Smooth muscle cell (in vitro differentiated cells): Measurements from ENCODE around the gene NDUFC1. TPM values are rescaled to one million over a fixed set of nuclear protein-coding genes. Genes with fewer than 3 reads are reported as not detected.
A peak's percentile ranks its signal among the peaks of the same experiment; 100 is the strongest.

ENCODE experiments used
- DNase-seq: peaks from one replicate; lab custom pipeline; 2025; ENCODE audit not compliant: unreplicated experiment; lab: John Stamatoyannopoulos, UW
- H2AFZ ChIP-seq: fragments of 200-600 bp; sonication (generic); 2 replicates; pipeline ENCODE4 v1.6.0; 2016; ENCODE audit warnings: antibody characterized with exemption, low read depth, mild to moderate bottlenecking
- H3F3A ChIP-seq: fragments of 200-600 bp; sonication (generic); 2 replicates; pipeline ENCODE4 v1.6.0; 2017; ENCODE audit warnings: antibody characterized with exemption, low read depth
- H3K27ac ChIP-seq: fragments of 200-600 bp; sonication (generic); 2 replicates; pipeline ENCODE4 v1.5.1; 2016; ENCODE audit warnings: low read depth, mild to moderate bottlenecking
- H3K27me3 ChIP-seq: fragments of 200-600 bp; sonication (generic); 2 replicates; pipeline ENCODE4 v1.6.1; 2016; ENCODE audit warnings: low read depth, mild to moderate bottlenecking
- H3K36me3 ChIP-seq: fragments of 200-600 bp; sonication (generic); 2 replicates; pipeline ENCODE4 v1.5.1; 2016; ENCODE audit warnings: low read depth
- H3K4me1 ChIP-seq: fragments of 200-600 bp; sonication (generic); 2 replicates; pipeline ENCODE4 v1.5.1; 2016; ENCODE audit warnings: low read depth
- H3K4me2 ChIP-seq: fragments of 200-600 bp; sonication (generic); 2 replicates; pipeline ENCODE4 v1.6.0; 2016; ENCODE audit warnings: mild to moderate bottlenecking
- H3K4me3 ChIP-seq: fragments of 200-600 bp; sonication (generic); 2 replicates; pipeline ENCODE4 v1.5.1; 2016; ENCODE audit warnings: mild to moderate bottlenecking
- H3K79me2 ChIP-seq: fragments of 200-600 bp; sonication (generic); 2 replicates; pipeline ENCODE4 v1.6.0; 2016; ENCODE audit warnings: low read depth, mild to moderate bottlenecking
- H3K9ac ChIP-seq: fragments of 200-600 bp; sonication (generic); 2 replicates; pipeline ENCODE4 v1.6.0; 2016; ENCODE audit warnings: low read depth
- H3K9me3 ChIP-seq: fragments of 200-600 bp; sonication (generic); replicated peaks from 2 replicates; pipeline ENCODE4 v1.5.1; 2016; ENCODE audit warnings: low read depth
- H4K20me1 ChIP-seq: fragments of 200-600 bp; sonication (generic); 2 replicates; pipeline ENCODE4 v1.6.0; 2016; ENCODE audit warnings: low read depth
- CTCF ChIP-seq: fragments of 200-600 bp; sonication (generic); IDR thresholded peaks from 2 replicates; pipeline ENCODE4 v1.5.1; 2017; ENCODE audit warnings: borderline replicate concordance, mild to moderate bottlenecking, antibody characterized with exemption; ENCODE audit not compliant: insufficient read depth, poor library complexity, severe bottlenecking
- WGBS: methylation state at CpG from one replicate; pipeline ENCODE4 v1.1.7; 2016; ENCODE audit warnings: low lambda C conversion rate; 5-methylcytosine and 5-hydroxymethylcytosine counted together
- polyA plus RNA-seq: library from polyadenylated mRNA; unstranded; fragments of >200 nt; fragmentation: Nextera tagmentation; extraction: Ambion mirVana; gene quantifications from 2 replicates; pipeline ENCODE4 v1.2.1, GENCODE V29; 2016
- total RNA-seq: library from RNA; depleted of rRNA; stranded (reverse); fragments of >200 nt; gene quantifications from 2 replicates; pipeline ENCODE4 v1.2.3, GENCODE V29; 2014

NDUFC1 gene
- total and polyA plus RNA-seq, 2 experiments from 2014 or later, result 56.8 to 169 TPM

DNA sequence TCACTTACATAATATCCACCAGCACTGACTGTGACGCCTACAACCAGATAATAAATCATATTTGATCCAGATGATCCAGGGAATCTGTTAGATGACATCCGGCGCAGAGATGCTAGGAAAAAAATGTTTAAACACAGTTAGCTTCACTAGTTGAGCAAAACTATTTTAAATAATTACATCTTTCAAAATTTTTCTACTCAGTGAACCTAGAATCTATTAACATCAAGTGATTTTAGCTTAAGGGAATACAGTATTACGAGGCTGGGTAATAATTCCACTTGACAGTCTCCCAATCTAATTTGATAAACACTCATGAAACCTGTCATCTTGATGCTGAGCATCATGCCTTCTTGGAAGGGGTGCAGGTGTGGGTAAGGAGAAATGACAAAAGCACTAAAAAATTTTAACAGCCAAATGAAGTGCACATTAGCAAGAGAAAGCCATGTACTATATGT lies 27.0 kb downstream of the NDUFC1 start:
- Histone ChIP-seq H3K27me3 (peaks cover 44% of the 10 kb centered on the region), H3K36me3 (no peaks in the 10 kb centered on the region), H3K9me3 (no peaks in the 10 kb centered on the region), H3K79me2 (no peaks in the 10 kb centered on the region), H3F3A (no peaks in the 10 kb centered on the region), H3K4me1 (no peaks in the 10 kb centered on the region), H3K4me2 (no peak overlapping the region), H2AFZ (no peak overlapping the region), H4K20me1 (no peaks in the 10 kb centered on the region), H3K27ac (no peak overlapping the region), H3K4me3 (no peak overlapping the region), H3K9ac (no peak overlapping the region)
- WGBS, result 90% methylated on average over 4 of the region's 4 CpGs
- DNase-seq, result no peak
- TF ChIP-seq CTCF, result no peak

- Histone ChIP-seq H3K9me3 (no peaks in the 10 kb centered on the region), H3K4me3 (no peak overlapping the region), H4K20me1 (no peaks in the 10 kb centered on the region), H3K36me3 (no peaks in the 10 kb centered on the region), H3K27ac (no peak overlapping the region), H3K9ac (no peak overlapping the region), H3F3A (no peaks in the 10 kb centered on the region), H2AFZ (no peak overlapping the region), H3K4me1 (no peaks in the 10 kb centered on the region), H3K27me3 (peaks cover 39% of the 10 kb centered on the region), H3K4me2 (no peak overlapping the region), H3K79me2 (no peaks in the 10 kb centered on the region)
- no peak for TF ChIP-seq CTCF
- no peak for DNase-seq
- WGBS, result 96% methylated on average over 1 of the region's 1 CpG
Measured at GRCh38 chr4:139274790-139275189, 27.5 kb downstream of the NDUFC1 start.

DNA sequence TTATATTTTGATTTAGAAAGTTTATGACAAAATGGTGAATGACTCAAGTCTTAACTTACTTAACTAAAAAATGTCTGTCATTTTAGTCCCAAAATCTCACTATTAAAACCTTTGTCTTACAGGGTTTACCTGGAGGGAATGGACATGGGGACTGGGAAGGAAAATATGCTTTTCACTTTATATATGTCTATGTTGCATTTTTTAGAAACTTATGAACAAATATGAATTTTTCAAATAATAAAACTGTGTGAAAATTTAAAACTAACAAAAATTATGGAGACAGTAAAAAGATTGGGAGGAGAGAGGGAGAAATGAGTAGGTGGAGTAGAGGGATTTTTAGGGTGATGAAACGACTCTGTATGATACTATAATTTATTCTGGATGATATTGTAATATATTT lies 28.4 kb downstream of the NDUFC1 start:
- Histone ChIP-seq H3K36me3 (no peaks in the 10 kb centered on the region), H3K4me3 (no peak overlapping the region), H3F3A (no peaks in the 10 kb centered on the region), H3K9ac (no peak overlapping the region), H3K27ac (no peak overlapping the region), H4K20me1 (no peaks in the 10 kb centered on the region), H2AFZ (no peak overlapping the region), H3K27me3 (peaks cover 29% of the 10 kb centered on the region), H3K4me1 (no peaks in the 10 kb centered on the region), H3K79me2 (no peaks in the 10 kb centered on the region), H3K9me3 (no peaks in the 10 kb centered on the region), H3K4me2 (no peak overlapping the region)
- WGBS, result 84% methylated on average over 1 of the region's 1 CpG
- no peak for DNase-seq
- no peak for TF ChIP-seq CTCF

DNA sequence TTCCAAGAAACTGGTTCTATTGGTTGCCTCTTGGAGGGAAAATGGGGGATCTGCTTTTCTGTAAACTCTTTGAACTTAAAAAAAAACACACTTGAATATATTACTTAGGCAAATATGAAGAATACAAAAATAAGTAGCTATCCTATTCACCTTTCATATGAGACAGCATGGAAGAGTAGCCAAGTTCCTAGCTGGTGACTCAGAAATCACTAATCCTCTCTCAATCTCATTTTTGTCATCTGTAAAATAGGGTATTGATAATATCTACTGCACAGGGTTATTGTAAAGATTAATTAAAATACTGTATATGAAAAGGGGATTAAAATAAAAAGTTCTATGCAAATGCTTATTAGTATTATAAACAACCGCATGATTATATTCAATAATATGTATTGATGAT lies 35.0 kb downstream of the NDUFC1 start:
- peak overlapping the region; percentile 83 for H3K4me2 ChIP-seq
- no peaks in the 10 kb centered on the region for H4K20me1 ChIP-seq
- no peak overlapping the region for H2AFZ ChIP-seq
- no peaks in the 10 kb centered on the region for H3K79me2 ChIP-seq
- no peak overlapping the region for H3K9ac ChIP-seq
- peaks cover 8% of the 10 kb centered on the region for H3K4me1 ChIP-seq
- no peaks in the 10 kb centered on the region for H3K27me3 ChIP-seq
- no peak for DNase-seq
- no peaks in the 10 kb centered on the region for H3K9me3 ChIP-seq
- no peak overlapping the region for H3K4me3 ChIP-seq
- TF ChIP-seq CTCF, result no peak
- H3K36me3 ChIP-seq, result no peaks in the 10 kb centered on the region
- WGBS, result 100% methylated on average over 1 of the region's 1 CpG
- no peaks in the 10 kb centered on the region for H3F3A ChIP-seq
- no peak overlapping the region for H3K27ac ChIP-seq
